ENCODE results near the gene PLXDC2. TPM values are rescaled to one million over a fixed set of nuclear protein-coding genes. Genes with fewer than 3 reads are reported as not detected.

PLXDC2 gene
- total and polyA plus RNA-seq, 11 donors, result 3.4 to 36.4 (median 17.1) TPM

GRCh38 chr10:20075713-20076112 is 259.5 kb downstream of the PLXDC2 start:
- 82 to 89% (median 87%) methylated on average over 1 of the region's 1 CpG for WGBS, 4 donors
- Histone ChIP-seq H3K9me3 (peaks cover 0 to 12% (median 0%) of the 10 kb centered on the region in 12 donors), H3K4me1 (no peaks in the 10 kb centered on the region), H3K36me3 (peaks cover 0 to 3% (median 0%) of the 10 kb centered on the region in 9 donors), H3K27ac (no peak overlapping the region), H3K27me3 (no peaks in the 10 kb centered on the region), H3K4me3 (no peak overlapping the region)
- ATAC-seq (no peak), DNase-seq (no peak)
- TF ChIP-seq CTCF (IDR thresholded peaks at IDR 0.05) (no peak), POLR2A (IDR thresholded peaks at IDR 0.05) (no peak)
- intact Hi-C loops (cut with DNase I), result loop anchor here in 1 of 10 donors (10.0 kb wide), 1 partner anchor 261 kb away; the partner anchor contains the start of gene PLXDC2

GRCh38 chr10:20084451-20084850 is 268.2 kb downstream of the PLXDC2 start:
- Histone ChIP-seq H3K4me3 (no peak overlapping the region), H3K4me1 (peaks cover 0 to 17% (median 0%) of the 10 kb centered on the region in 12 donors), H3K36me3 (no peaks in the 10 kb centered on the region), H3K27ac (no peak overlapping the region), H3K9me3 (peaks cover 0 to 5% (median 0%) of the 10 kb centered on the region in 12 donors), H3K27me3 (no peaks in the 10 kb centered on the region)
- intact Hi-C loops (cut with DNase I), result no loop called here
- 51 to 69% (median 64%) methylated on average over 2 of the region's 2 CpGs for WGBS, 4 donors
- ATAC-seq (no peak), DNase-seq (no peak)
- TF ChIP-seq CTCF (IDR thresholded peaks at IDR 0.05), result no peak
- TF ChIP-seq POLR2A (IDR thresholded peaks at IDR 0.05), result no peak

- WGBS, 4 donors, result 39 to 51% (median 46%) methylated on average over 5 of the region's 5 CpGs
- TF ChIP-seq CTCF (IDR thresholded peaks at IDR 0.05) (no peak), POLR2A (IDR thresholded peaks at IDR 0.05) (no peak)
- peak in 1 of 4 donors; percentile 38 for ATAC-seq
- peaks cover 0 to 4% (median 0%) of the 10 kb centered on the region in 12 donors for H3K9me3 ChIP-seq
- peaks cover 0 to 17% (median 0%) of the 10 kb centered on the region in 12 donors for H3K4me1 ChIP-seq
- H3K4me3 ChIP-seq, result no peak overlapping the region
- H3K27me3 ChIP-seq, result no peaks in the 10 kb centered on the region
- DNase-seq, result no peak
- intact Hi-C loops (cut with DNase I), result no loop called here
- H3K27ac ChIP-seq, result no peak overlapping the region
- H3K36me3 ChIP-seq, result no peaks in the 10 kb centered on the region
Observed at GRCh38 chr10:20085115-20085514, 268.9 kb downstream of the PLXDC2 start.

- intact Hi-C loops (cut with DNase I), result no loop called here
- WGBS, 4 donors, result 90 to 97% (median 92%) methylated on average over 2 of the region's 2 CpGs
- no peaks in the 10 kb centered on the region for H3K27me3 ChIP-seq
- DNase-seq (no peak), ATAC-seq (no peak)
- H3K27ac ChIP-seq, result no peak overlapping the region
- no peaks in the 10 kb centered on the region for H3K36me3 ChIP-seq
- H3K4me1 ChIP-seq, result peaks cover 0 to 17% (median 0%) of the 10 kb centered on the region in 12 donors
- H3K4me3 ChIP-seq, result no peak overlapping the region
- peaks cover 0 to 5% (median 0%) of the 10 kb centered on the region in 12 donors for H3K9me3 ChIP-seq
- TF ChIP-seq CTCF (IDR thresholded peaks at IDR 0.05) (no peak), POLR2A (IDR thresholded peaks at IDR 0.05) (no peak)
Observed at GRCh38 chr10:20087353-20087752, 271.1 kb downstream of the PLXDC2 start.

All from heart left ventricle (tissue), 16 donors.